ENCODE results near the gene ZNF41.

The ZNF41 gene

GRCh38 chrX:47467106-47467505, 15.9 kb downstream of the ZNF41 start:
- H3K4me3 ChIP-seq = no peak overlapping the region
- no peak for DNase-seq
- H3K36me3 ChIP-seq = peaks cover 4 to 13% (median 12%) of the 10 kb centered on the region in 3 donors
- H3K4me1 ChIP-seq = no peaks in the 10 kb centered on the region
- no peak for TF ChIP-seq CTCF (IDR thresholded peaks at IDR 0.05)
- H3K9me3 ChIP-seq = peaks cover 0 to under 1% (median 0%) of the 10 kb centered on the region in 3 donors
- H3K27ac ChIP-seq = no peak overlapping the region
- H3K27me3 ChIP-seq = no peaks in the 10 kb centered on the region
- intact Hi-C loops (cut with DNase I; ENCODE audit: low total_unique reads) = no loop called here

GRCh38 chrX:47460561-47460960, 22.5 kb downstream of the ZNF41 start:
- peaks cover 0 to 4% (median 3%) of the 10 kb centered on the region in 3 donors for H3K9me3 ChIP-seq
- H3K4me1 ChIP-seq = no peaks in the 10 kb centered on the region
- H3K27ac ChIP-seq = no peak overlapping the region
- H3K27me3 ChIP-seq = no peaks in the 10 kb centered on the region
- TF ChIP-seq CTCF (IDR thresholded peaks at IDR 0.05) = no peak
- H3K4me3 ChIP-seq = no peak overlapping the region
- no peak for DNase-seq
- H3K36me3 ChIP-seq = peaks cover 0 to 7% (median 5%) of the 10 kb centered on the region in 3 donors
- intact Hi-C loops (cut with DNase I; ENCODE audit: low total_unique reads) = no loop called here

GRCh38 chrX:47458528-47458927, 24.5 kb downstream of the ZNF41 start:
- peaks cover 0 to 4% (median 3%) of the 10 kb centered on the region in 3 donors for H3K9me3 ChIP-seq
- H3K27me3 ChIP-seq = no peaks in the 10 kb centered on the region
- H3K4me1 ChIP-seq = no peaks in the 10 kb centered on the region

GRCh38 chrX:47456080-47456479, 26.9 kb downstream of the ZNF41 start:
- intact Hi-C loops (cut with DNase I; ENCODE audit: low total_unique reads) = no loop called here
- no peak for TF ChIP-seq CTCF (IDR thresholded peaks at IDR 0.05)
- no peak for DNase-seq
- Histone ChIP-seq H3K27me3 (no peaks in the 10 kb centered on the region), H3K4me1 (no peaks in the 10 kb centered on the region), H3K9me3 (peaks cover 0 to 7% (median 0%) of the 10 kb centered on the region in 3 donors), H3K27ac (no peak overlapping the region), H3K36me3 (peaks cover 27 to 46% (median 35%) of the 10 kb centered on the region in 3 donors), H3K4me3 (no peak overlapping the region)

More at GRCh38 chrX:47458528-47458927, 24.5 kb downstream of the ZNF41 start:
- TF ChIP-seq CTCF (IDR thresholded peaks at IDR 0.05) = no peak
- intact Hi-C loops (cut with DNase I; ENCODE audit: low total_unique reads) = no loop called here
- H3K36me3 ChIP-seq = peaks cover 4 to 25% (median 19%) of the 10 kb centered on the region in 3 donors
- H3K27ac ChIP-seq = no peak overlapping the region
- no peak overlapping the region for H3K4me3 ChIP-seq
- DNase-seq = no peak

GRCh38 chrX:47452112-47452511, 30.9 kb downstream of the ZNF41 start:
- intact Hi-C loops (cut with DNase I; ENCODE audit: low total_unique reads) = no loop called here
- H3K4me3 ChIP-seq = no peak overlapping the region
- H3K27ac ChIP-seq = no peak overlapping the region
- no peaks in the 10 kb centered on the region for H3K27me3 ChIP-seq
- DNase-seq = no peak
- no peak for TF ChIP-seq CTCF (IDR thresholded peaks at IDR 0.05)
- H3K9me3 ChIP-seq = peaks cover 0 to 42% (median 24%) of the 10 kb centered on the region in 3 donors
- H3K4me1 ChIP-seq = no peaks in the 10 kb centered on the region
- peaks cover 47 to 75% (median 75%) of the 10 kb centered on the region in 3 donors for H3K36me3 ChIP-seq
